HG02938 (cell line): ENCODE measurements around the gene PLEKHA5.
"Not testable (repeated sequence)": the region's sequence is repeated elsewhere in the genome, so short reads cannot be mapped to it uniquely, and the experiment has no call there.

ENCODE experiments used
- ATAC-seq: cut with Tn5 transposase; IDR thresholded peaks from one replicate; pipeline ENCODE4 v1.9.1; 2021; ENCODE audit warnings: mild to moderate bottlenecking, moderate library complexity; ENCODE audit not compliant: unreplicated experiment

PLEKHA5 gene

DNA sequence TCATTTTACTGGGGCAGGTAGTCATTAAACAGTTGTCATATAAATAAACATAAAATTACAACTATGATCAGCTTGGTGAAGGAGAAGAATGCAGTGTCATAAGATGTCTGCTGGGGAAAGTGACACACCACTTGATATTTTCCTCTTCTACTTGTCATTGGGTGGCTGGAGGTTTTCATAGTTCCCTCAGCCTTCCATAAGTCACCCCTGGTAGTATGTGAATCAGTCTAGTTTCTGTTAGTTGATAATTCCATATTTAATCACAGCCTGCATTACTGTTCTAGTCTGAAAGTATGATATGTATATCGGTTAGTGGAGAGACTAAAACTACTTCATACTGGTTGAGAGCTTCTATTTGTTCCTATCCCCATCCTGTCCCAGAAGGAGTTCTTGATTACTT is 38.2 kb downstream of the PLEKHA5 start:
- no peak for ATAC-seq

DNA sequence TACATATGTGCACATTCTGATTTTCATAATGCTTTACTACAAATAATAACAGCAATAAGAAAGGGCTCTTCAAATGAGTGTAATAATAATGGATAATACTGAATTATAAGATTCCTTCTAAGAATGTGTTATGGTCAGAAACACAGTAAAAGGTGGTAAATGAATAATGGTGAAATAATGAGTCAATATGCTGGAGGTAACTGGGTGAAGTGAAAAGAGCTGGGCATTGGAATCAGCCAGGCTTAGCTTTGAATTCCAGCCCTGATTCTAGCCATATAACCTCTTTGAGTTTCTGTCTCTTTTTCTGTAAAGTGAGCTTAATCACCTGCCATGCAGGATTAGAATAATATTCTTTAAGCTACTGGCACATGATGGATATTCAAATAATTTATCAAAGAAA is 39.1 kb downstream of the PLEKHA5 start:
- no peak for ATAC-seq

DNA sequence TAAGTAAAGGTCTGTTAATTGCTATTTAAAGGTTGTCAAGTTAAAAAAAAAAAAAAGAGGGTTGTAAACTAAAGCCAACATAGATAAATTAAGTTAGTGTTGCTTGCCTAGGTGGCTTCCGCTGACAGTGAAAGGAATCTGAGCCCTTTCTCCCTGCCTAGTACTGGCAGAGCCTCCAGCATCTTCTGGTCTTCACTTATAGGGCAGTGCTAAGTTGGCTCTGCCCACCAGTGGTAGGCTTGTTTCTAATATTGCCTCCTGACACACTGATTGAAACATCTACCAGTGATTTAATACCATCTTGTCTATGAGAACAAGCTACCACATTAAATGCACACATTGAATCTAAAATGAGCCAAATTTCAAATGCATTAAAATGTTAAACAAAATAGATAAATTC is 39.7 kb downstream of the PLEKHA5 start:
- no peak for ATAC-seq

DNA sequence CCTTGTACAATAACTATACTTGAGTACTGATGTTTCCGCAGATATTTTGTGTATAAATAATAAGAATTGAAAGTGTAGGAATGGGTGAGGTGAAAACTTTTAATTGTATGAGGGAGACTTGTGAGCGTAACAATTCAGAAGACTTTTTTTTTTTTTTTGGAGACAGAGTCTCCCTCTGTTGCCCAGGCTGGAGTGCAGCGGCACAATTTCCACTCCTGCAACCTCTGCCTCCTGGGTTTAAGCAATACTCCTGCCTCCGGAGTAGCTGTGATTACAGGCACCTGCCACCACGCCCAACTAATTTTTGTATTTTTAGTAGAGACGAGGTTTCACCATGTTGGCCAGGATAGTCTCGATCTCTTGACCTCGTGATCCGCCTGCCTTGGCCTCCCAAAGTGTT is 40.8 kb downstream of the PLEKHA5 start:
- not testable (repeated sequence) for ATAC-seq

DNA sequence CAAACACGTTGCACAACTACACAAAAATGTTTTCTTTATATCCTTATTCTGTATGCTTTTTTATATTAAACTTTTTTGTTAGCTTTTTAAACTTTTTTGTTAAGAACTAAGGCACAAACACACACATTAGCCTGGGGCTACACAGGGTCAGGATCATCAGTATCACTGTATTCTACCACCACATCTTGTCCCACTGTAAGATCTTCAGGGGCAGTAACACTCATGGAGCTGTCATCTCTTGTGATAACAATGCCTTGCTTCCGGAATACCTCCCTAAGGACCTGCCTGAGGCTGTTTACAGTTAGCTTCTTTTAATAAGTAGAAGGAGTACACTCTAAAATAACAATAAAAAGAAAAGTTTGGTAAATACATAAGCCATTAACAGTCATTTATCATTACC is 42.2 kb downstream of the PLEKHA5 start:
- ATAC-seq, result no peak

DNA sequence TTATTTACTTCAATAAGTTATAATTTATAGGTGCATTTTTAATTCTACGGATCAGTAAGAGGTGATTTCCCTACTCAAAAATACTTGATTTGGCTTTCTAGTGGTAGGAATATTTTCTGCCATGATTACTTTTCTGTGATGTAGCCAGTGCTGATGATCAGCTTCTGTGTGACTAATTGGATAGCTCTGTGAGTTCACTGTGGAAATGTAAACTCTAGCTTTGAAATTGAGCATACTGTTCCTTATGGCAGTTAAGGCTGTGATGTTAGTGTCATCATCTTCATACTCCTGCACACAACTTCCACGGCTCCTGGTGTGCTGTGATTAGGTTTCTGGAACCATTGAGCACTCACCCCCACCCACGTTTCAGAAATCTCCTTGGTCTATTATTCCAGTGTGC is 48.2 kb downstream of the PLEKHA5 start:
- no peak for ATAC-seq

DNA sequence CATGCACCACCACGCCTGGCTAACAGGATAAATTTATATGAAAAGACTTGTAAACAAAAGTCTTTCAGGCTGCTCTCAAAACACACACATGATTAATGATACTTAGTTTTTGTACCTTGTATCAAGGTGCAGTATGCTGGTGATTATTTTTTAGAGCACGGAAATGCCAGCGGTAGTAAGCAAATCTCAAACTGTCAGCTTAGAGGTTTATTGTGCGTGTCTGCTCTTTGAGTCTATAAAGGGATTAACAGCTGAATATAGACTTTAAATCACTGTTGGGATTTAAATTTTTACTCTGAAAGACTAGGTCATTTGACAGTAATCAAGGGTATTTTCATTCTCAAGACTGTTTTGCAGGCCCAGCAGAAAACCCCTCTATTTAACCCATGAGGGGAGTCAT is 50.5 kb downstream of the PLEKHA5 start:
- ATAC-seq, result no peak

DNA sequence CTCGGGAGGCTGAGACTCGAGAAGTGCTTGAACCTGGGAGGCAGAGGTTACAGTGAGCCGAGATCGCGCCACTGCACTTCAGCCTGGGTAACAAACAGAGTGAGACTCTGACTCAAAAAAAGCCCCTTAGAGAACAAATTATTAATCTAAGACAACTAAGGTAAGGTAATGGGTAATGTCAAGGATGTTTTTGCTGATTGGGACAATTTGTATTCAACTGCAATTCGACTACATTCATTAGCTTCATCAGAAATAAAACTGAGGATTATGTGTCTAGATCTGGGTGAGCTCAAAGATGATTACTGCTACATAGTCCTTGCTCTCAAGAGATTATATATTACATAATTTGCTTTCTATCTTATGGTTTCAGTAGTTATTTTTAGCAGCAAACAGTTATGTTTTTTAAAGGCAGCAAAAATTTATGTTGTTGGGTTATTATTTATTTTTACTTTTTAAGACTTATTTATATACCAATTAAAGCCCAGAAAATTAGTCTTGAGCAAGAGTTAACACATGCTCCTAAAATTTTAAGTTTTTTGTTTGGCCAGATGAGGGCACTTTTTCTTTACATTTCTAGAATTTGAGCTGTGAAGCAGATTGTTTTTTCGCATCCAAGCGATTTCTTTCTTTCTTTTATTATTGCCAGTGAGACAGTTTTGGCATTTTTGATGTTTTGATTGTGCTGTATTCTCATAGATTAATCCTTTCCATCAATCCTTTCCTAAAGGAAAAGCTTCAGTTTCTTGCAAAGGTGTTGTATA is 52.3 kb downstream of the PLEKHA5 start:
- no peak for ATAC-seq

DNA sequence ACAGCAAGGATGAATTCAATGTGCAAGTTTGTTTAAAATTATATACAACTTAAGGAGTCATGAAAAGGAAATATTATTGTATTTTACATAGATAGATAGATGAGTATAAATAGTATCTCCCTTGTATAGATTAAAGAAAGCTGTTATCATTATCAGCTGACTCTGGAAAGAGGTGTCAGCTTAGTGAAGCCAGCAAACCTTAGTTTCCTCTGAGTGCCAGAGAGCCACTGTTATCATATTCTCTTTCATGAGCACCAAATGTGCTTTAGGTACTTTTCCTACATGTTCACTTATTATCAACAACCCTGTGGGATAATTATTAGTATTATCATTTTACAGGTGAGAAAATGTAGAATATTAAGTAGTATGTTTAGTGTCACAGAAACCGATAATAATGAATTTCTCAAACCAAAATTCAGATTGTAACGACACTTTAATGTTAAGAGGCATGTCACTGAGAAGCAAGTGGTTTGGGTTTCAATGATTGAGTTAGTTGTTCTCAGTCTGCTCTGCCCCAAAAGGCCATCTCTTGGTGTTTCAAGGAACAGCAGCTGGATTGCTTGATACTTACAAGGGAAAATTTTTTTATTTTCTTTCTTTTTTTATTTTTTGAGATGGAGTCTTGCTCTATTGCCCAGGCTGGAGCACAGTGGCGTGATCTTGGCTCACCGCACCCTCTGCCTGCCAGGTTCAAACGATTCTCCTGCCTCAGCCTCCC is 53.7 kb downstream of the PLEKHA5 start:
- ATAC-seq, result no peak

DNA sequence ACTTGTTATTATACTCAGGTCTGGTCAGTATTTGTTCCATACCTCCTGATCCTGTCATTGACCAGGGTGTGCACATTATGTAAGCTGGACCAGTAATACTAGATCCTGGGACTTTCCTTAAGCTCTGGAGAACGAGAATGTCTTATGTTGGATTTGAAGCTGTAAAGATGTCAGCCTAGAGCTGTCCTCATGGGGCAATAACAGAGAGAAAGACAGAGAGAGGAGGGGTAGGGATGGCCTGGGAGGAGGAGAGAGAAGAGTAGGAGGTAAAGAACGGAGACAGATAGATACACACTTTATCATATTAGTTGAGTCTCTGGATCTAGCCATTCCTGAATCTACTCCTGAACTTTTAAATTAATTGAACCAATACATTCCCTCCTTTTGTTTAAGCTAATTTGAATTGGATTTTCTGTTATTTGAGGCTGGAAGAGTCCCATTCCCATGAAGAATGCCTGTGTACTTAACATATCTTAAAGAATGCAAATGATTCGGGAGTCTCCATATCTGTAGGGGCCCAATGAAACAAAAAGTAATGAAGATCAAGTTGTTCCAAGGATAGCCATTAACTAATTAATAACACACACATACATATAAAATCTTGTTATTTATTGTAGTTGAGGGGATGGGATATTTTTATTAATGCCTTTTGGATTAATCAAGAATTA is 55.9 kb downstream of the PLEKHA5 start:
- ATAC-seq, result no peak

DNA sequence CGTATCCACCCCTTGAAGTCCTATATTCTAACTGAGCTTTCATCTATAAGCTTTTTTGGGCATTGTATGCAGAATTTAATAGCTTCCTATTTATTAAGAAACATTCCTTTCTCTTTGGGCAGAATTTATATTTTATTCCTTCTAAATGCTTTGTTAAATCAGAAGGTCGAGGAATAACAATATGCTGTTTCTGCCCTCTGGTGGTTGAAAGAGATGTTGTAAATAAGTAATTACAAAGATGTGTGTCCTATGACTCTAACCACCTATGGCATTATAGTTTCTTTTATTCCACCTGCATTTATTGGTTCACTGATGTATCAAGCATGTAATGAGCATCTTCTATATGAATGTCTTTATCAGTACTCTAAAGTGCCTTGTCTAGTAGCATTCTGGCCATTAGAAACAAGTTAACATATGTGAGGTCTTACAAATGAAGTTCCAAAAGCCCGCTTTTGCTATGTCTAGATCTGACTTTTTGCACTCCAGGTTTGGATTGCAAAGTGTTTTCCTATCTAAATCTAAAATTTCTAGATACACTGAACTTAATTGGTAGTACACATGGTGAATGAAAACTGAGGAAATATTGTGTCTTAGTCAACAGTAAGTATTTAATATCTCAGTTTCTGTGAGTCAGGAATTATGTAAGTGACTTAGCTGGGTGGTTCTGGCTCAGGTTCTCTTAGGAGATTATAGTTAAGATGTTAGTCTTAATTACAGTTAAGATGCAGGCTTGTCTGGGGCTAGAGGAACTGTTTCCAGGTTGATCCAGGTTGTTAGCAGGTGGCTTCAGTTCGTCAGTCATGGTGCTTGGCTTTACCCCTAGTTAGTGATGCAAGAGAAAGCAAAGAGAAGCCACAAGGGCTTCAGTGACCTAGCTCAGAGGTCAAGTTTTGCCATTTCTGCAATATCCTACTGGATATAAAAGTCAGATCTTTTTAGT is 57.5 kb downstream of the PLEKHA5 start:
- ATAC-seq, result peak; percentile 43

DNA sequence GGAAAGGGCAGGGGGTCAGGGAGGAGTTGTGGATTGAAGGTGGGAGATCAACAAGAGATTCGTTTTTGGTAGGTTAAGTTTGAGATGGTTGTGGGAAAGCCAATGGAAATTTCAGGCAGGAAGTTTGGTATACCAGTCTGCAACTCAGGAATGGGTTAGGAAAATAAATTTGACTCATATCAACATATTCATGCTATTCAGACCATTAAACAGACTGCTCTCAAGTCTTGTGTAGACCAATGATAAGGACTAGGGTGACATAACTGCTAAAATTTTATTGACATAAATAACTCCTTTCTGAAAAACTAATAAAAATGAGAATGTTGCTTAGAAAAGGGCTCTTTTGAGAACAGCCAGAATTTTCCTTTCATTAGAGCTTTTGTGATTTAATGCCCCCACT is 60.0 kb downstream of the PLEKHA5 start:
- ATAC-seq, result no peak

DNA sequence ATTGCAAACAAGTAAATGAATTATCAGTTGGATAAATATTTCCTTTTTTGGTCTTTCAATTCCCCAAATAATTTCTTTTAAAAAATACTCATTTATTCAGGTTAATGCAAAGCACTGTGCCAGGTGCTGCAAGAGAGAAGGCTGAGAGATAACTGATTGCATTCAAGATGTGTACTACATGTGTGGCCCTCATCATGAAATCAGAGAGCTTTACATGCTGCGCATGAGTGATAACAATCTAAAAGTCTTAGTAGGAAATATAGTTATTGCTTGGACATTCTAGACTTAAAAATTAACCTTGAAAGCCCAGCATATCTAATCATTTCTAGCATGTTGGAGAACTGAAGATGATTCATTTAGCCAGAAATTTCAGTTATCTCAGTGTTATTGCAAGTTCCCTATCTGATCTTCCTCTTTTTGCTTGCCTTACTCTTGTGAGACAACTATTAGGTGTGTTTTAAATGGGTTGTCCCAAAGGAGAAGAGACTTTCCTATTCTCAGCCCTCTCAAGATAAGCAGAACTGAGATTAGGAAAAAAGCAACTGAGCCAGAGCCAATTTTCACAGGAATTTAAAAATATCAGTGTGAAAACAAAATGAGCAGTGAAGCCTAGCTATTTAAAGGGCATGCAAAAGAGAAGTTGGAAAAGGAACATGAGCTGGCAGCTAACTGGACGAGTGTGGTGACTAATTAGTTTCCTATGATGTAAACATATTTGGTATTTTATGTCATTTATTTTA is 60.9 kb downstream of the PLEKHA5 start:
- no peak for ATAC-seq

DNA sequence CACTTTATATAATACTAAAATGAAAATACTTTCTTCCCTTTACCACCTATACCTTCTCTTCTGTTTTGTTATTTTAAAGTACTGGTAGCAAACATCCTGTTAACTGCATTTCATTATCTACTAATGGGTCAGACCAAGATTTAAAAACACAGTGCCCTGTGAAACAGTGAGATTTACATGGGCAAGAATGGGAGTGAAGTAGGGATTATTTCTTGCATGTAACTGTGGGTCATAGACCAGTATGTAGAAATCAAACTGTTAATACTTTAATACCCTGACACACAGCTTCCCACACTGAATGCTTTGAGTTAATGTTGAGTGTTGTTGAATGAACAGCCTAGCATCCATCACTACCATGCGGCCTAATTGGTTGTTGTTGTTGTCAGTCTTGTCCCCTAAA is 61.6 kb downstream of the PLEKHA5 start:
- no peak for ATAC-seq

DNA sequence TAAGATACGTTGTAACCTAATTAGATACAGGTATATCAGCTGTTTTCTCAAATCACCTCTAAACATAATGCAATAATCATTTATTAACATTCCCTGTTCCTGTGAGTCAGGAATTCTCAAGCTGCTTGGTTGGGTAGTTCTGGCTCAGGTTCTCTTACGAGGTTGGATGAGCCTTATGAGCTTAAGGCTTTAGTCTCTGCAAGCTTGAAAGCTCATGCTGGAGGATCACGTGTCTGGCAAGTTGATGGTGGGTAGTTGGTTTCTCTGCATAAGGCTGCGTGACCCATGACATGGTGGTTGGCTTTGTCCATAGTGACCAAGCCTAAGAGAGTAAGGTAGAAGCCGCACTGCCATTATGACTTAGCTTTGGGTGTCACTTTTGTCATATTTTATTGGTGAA is 62.0 kb downstream of the PLEKHA5 start:
- ATAC-seq, result no peak

DNA sequence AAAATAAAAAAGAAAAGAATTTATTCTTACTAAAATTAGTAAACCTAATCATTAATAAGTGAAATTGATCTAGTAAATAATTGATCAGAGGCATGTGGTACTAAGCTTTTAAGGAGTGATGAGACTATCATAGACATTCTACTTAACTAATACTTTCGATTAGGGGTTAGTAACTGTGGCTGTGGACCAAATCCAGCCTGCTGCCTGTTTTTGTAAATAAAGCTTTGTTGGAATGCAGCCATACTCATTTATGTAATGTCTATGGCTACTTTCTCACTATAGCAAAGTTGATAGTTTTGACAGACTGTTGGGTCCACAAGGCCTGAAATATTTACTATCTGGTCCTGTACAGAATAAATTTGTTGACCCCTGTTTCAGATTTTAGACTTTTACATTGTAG is 63.2 kb downstream of the PLEKHA5 start:
- no peak for ATAC-seq

DNA sequence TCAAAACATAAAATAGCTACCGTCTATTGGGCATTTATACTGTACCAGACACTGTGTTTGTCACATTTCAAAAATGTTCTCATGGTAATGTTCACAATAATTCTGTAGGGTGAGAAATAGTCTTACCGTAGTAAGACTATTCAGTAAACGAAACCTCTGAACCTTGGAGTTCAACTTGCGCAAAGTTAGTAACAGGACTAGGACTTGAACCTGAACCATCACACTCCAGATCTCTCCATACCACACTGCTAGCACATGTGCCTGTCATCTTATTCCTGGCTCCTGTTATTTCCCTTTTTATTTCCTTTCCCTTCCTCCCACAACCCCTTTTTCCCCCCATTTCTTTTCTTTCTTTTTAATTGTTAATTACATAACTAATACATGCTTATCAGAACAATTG is 65.4 kb downstream of the PLEKHA5 start:
- ATAC-seq, result no peak

DNA sequence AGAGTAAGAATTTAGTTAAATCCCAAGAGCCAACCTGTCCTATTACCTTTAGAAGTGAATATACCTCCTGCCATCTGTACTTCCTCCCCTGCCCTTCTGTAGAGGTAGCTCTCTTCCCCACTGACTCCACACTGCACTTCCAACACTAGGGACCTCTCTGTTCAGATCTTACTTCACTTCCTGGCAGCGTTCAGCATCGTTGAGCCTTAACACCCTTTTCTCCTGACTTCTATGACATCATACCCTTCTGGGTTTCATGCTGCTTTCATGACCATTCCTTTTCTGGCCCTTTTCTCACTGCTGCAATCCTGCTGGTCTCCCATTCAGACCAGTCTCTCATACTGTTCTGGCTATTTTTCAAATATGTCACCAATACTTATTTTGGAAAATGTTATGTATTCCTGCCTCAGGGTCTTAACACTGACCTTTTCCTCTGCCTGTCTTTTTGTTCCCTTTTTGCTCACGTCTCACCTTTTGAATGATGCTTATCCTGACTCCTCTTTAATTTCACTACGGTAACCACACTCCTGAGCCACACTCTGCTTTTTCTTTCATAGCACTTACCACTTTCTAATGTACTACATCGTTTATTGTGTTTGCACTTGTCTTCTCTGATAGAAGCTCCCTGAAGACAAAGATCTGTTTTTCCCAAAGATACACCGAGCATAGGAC is 67.6 kb downstream of the PLEKHA5 start:
- ATAC-seq, result no peak

DNA sequence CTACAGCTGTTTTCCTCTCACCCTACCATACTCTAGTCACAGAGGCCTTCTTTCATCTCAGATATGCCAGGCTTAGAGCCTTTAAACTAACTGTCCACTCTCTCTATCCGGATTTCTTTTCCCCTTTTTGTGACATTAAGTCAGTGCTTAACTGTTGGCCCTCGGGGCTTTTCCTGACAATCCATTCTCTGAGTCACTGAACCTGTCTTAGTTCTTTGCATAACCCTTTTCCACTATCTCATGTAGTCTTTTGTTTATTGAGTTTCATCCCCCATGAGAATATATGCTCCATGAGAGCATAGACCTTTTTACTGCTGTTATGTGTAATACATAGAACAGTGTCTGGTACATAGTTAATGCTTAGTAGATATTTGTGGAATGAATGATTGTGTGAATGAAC is 68.7 kb downstream of the PLEKHA5 start:
- ATAC-seq, result no peak

DNA sequence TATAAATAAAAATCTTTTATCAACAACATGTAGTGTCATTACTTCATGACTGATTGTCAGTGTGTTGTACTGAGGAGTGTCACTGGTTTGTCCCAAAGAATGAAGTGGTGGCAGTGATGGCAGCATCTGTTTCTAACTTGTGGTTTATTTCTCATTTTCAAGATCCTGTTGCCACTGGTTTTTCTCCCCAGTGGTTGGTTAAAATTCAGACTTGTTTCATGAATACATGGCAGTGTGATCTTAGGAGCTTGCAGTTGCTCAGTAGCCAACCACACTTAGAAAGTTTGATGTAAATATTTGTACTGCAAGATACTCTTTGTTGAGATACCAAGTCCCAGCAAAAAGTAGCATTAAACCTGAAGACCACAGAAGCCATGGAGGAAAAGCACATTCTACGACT is 69.8 kb downstream of the PLEKHA5 start:
- no peak for ATAC-seq
